H1 (cell line): Measurements from ENCODE around the gene CTAGE4. TPM values are rescaled to one million over a fixed set of nuclear protein-coding genes. Genes with fewer than 3 reads are reported as not detected.
"Not testable (repeated sequence)": the region's sequence is repeated elsewhere in the genome, so short reads cannot be mapped to it uniquely, and the experiment has no call there.

ENCODE experiments used
- CTCF ChIA-PET: fragments of 300-600 bp; sonication (Branson Sonifier 250); formaldehyde crosslinking; loops from one replicate; lab custom pipeline; 2021; ENCODE audit not compliant: partially characterized antibody; lab: Charles Lee
- POLR2A ChIA-PET: fragments of 300-600 bp; sonication (Branson Sonifier 250); formaldehyde crosslinking; loops from one replicate; lab custom pipeline; 2021; ENCODE audit warnings: inconsistent platforms; ENCODE audit not compliant: partially characterized antibody; lab: Charles Lee
- DNase-seq, 2 experiments: peaks; one replicate each; pipeline versions ENCODE4 v3.0.0 to v3.0.0-alpha.2; 2010 to 2022; ENCODE audit warnings: low spot score in 2 of 2, low read depth in 1 of 2, mixed read lengths in 1 of 2
- FAIRE-seq: peaks from 2 replicates; lab custom pipeline; 2011; peaks lifted over from hg19 to GRCh38; lab: Jason Lieb, UNC
- H2AFZ ChIP-seq: 2 replicates; pipeline ENCODE4 v1.8.1; 2012; ENCODE audit warnings: low read length, inconsistent platforms
- H2AK5ac ChIP-seq: 2 replicates; pipeline ENCODE4 v1.6.1; 2013; ENCODE audit warnings: low read depth, low read length
- H2BK120ac ChIP-seq: replicated peaks from 2 replicates; pipeline ENCODE3; 2013; ENCODE audit warnings: low read depth, low read length, inconsistent platforms
- H2BK12ac ChIP-seq: 2 replicates; pipeline ENCODE4 v1.6.1; 2013; ENCODE audit warnings: low read depth, low read length
- H2BK15ac ChIP-seq: 2 replicates; pipeline ENCODE4 v1.6.1; 2013; ENCODE audit warnings: low read length
- H2BK20ac ChIP-seq: 2 replicates; pipeline ENCODE4 v1.6.1; 2013; ENCODE audit warnings: low read length
- H2BK5ac ChIP-seq: 2 replicates; pipeline ENCODE4 v1.6.1; 2013; ENCODE audit warnings: low read depth, low read length
- H3K14ac ChIP-seq: 2 replicates; pipeline ENCODE4 v1.6.1; 2013; ENCODE audit warnings: inconsistent platforms; ENCODE audit not compliant: insufficient read length
- H3K18ac ChIP-seq: 2 replicates; pipeline ENCODE4 v1.6.1; 2013; ENCODE audit warnings: low read length; ENCODE audit errors: extremely low read depth
- H3K23ac ChIP-seq: 2 replicates; pipeline ENCODE4 v1.6.1; 2013; ENCODE audit warnings: inconsistent platforms; ENCODE audit not compliant: insufficient read length
- H3K23me2 ChIP-seq: 2 replicates; pipeline ENCODE4 v1.6.1; 2013; ENCODE audit warnings: low read depth, low read length
- H3K27ac ChIP-seq: 2 replicates; pipeline ENCODE4 v1.6.1; 2011; ENCODE audit warnings: low read depth, low read length, inconsistent platforms
- H3K27me3 ChIP-seq, 4 experiments: replicated peaks in 1 of 4; 1 replicate in 1 of 4; 2 replicates in 3 of 4; pipeline versions ENCODE4 v1.6.1 to v1.8.1; 2011 to 2013; ENCODE audit warnings: low read length in 3 of 4, mild to moderate bottlenecking in 3 of 4, inconsistent platforms in 2 of 4, mixed read lengths in 2 of 4, moderate library complexity in 1 of 4; ENCODE audit not compliant: control insufficient read depth in 3 of 4, insufficient read depth in 3 of 4; ENCODE audit errors: extremely low read depth in 1 of 4
- H3K36me3 ChIP-seq, 4 experiments: 2 replicates each; pipeline versions ENCODE4 v1.6.1 to v1.8.1; 2011 to 2013; ENCODE audit warnings: mild to moderate bottlenecking in 4 of 4, low read length in 3 of 4, moderate library complexity in 2 of 4, control low read depth in 1 of 4, inconsistent platforms in 1 of 4; ENCODE audit not compliant: insufficient read depth in 4 of 4, control insufficient read depth in 2 of 4
- H3K4ac ChIP-seq: replicated peaks from 2 replicates; pipeline ENCODE3; 2013; ENCODE audit warnings: low read length, low read depth, mixed read lengths, inconsistent platforms; ENCODE audit not compliant: insufficient read length
- H3K4me1 ChIP-seq, 4 experiments: replicated peaks in 1 of 4; 1 replicate in 1 of 4; 2 replicates in 3 of 4; pipeline versions ENCODE4 v1.6.1 to v1.8.1; 2011 to 2013; ENCODE audit warnings: low read length in 3 of 4, inconsistent platforms in 2 of 4, mixed read lengths in 1 of 4; ENCODE audit not compliant: insufficient read depth in 4 of 4, control insufficient read depth in 3 of 4
- H3K4me2 ChIP-seq, 2 experiments: 2 replicates each; pipeline versions ENCODE4 v1.6.1 to v1.8.1; 2011 to 2013; ENCODE audit warnings: low read depth in 2 of 2, low read length in 2 of 2, control low read depth in 1 of 2, inconsistent platforms in 1 of 2, mild to moderate bottlenecking in 1 of 2; ENCODE audit not compliant: insufficient read depth in 1 of 2
- H3K4me3 ChIP-seq, 4 experiments: fragments of 200-600, 300-600 bp in 1 of 4; sonication (generic), shearing (Covaris generic), sonication (Bioruptor Twin) in 1 of 4; 2 replicates each; pipeline versions ENCODE4 v1.5.1 to v1.8.1; 2011 to 2016; ENCODE audit warnings: low read length in 4 of 4, low read depth in 3 of 4, control low read depth in 2 of 4, inconsistent platforms in 2 of 4, mild to moderate bottlenecking in 2 of 4, mixed read lengths in 1 of 4, moderate library complexity in 1 of 4; ENCODE audit not compliant: insufficient read depth in 2 of 4; ENCODE audit errors: extremely low read depth in 1 of 4
- H3K56ac ChIP-seq: replicated peaks from 2 replicates; pipeline ENCODE3; 2013; ENCODE audit warnings: low read depth, mild to moderate bottlenecking, mixed read lengths, low read length, inconsistent platforms; ENCODE audit not compliant: insufficient read length
- H3K79me1 ChIP-seq: 2 replicates; pipeline ENCODE4 v1.6.1; 2013; ENCODE audit warnings: low read depth, low read length, control low read depth
- H3K79me2 ChIP-seq, 2 experiments: 2 replicates each; pipeline versions ENCODE4 v1.6.1 to v1.8.1; 2012 to 2013; ENCODE audit warnings: low read length in 2 of 2, mild to moderate bottlenecking in 2 of 2, inconsistent platforms in 1 of 2; ENCODE audit not compliant: insufficient read depth in 2 of 2, control insufficient read depth in 1 of 2
- H3K9ac ChIP-seq, 4 experiments: replicated peaks in 1 of 4; 1 replicate in 1 of 4; 2 replicates in 3 of 4; pipeline versions ENCODE4 v1.6.1 to v1.8.1; 2011 to 2013; ENCODE audit warnings: low read depth in 3 of 4, low read length in 3 of 4, control low read depth in 2 of 4, mild to moderate bottlenecking in 2 of 4, moderate library complexity in 2 of 4, inconsistent platforms in 1 of 4; ENCODE audit errors: extremely low read depth in 1 of 4
- H3K9me3 ChIP-seq, 2 experiments: 2 replicates each; pipeline versions ENCODE4 v1.6.1 to v1.8.1; 2012 to 2013; ENCODE audit warnings: mild to moderate bottlenecking in 2 of 2, moderate library complexity in 2 of 2, control low read depth in 1 of 2, inconsistent platforms in 1 of 2, low read depth in 1 of 2, low read length in 1 of 2, mixed read lengths in 1 of 2; ENCODE audit not compliant: insufficient read depth in 2 of 2
- H4K20me1 ChIP-seq, 2 experiments: replicated peaks in 1 of 2; 2 replicates each; pipeline versions ENCODE3 to v1.8.1; 2011 to 2013; ENCODE audit warnings: inconsistent platforms in 2 of 2, low read length in 2 of 2, mild to moderate bottlenecking in 1 of 2; ENCODE audit not compliant: insufficient read depth in 2 of 2, control insufficient read depth in 1 of 2
- H4K5ac ChIP-seq: 2 replicates; pipeline ENCODE4 v1.6.1; 2013; ENCODE audit warnings: low read length, low read depth, mixed read lengths, inconsistent platforms; ENCODE audit not compliant: insufficient read length
- H4K8ac ChIP-seq: 2 replicates; pipeline ENCODE4 v1.8.0; 2013; ENCODE audit warnings: mild to moderate bottlenecking, moderate library complexity, low read length, inconsistent platforms; ENCODE audit not compliant: insufficient read depth; ENCODE audit errors: extremely low read depth
- H4K91ac ChIP-seq: replicated peaks from 2 replicates; pipeline ENCODE3; 2013; ENCODE audit warnings: low read length, mixed read lengths, inconsistent platforms; ENCODE audit not compliant: insufficient read length
- WGBS, 2 experiments: shearing (Covaris generic) in 1 of 2; methylation state at CpG; one replicate each; pipeline versions ENCODE4 v1.1.6 to v1.1.7; 2013 to 2015; ENCODE audit warnings: low lambda C conversion rate in 2 of 2, mixed read lengths in 2 of 2, inconsistent platforms in 1 of 2, low coverage in 1 of 2, missing lambda C conversion rate in 1 of 2; ENCODE audit not compliant: insufficient replicate concordance in 2 of 2, insufficient coverage in 1 of 2, insufficient read length in 1 of 2; ENCODE audit errors: extremely low coverage in 1 of 2, missing lambda C conversion rate in 1 of 2; 5-methylcytosine and 5-hydroxymethylcytosine counted together
- polyA plus RNA-seq, 7 experiments: library from polyadenylated mRNA; depleted of rRNA in 3 of 7; stranded (reverse) in 5 of 7; unstranded in 2 of 7; fragments of >200 nt in 5 of 7; fragments of 200-250 nt in 2 of 7; gene quantifications; 1 replicate in 5 of 7; 2 replicates in 1 of 7; 4 replicates in 1 of 7; pipeline versions ENCODE4 v1.2.1 to v1.2.3, GENCODE V29; 2011 to 2013; ENCODE audit warnings: missing spikeins in 2 of 7, mixed read lengths in 2 of 7
- total RNA-seq: library from RNA; stranded (reverse); fragmentation: NEBNext Ultra II Directional; extraction: Animal tissue kit (Norgen Biotek cat#: 25700); gene quantifications from 2 replicates; pipeline ENCODE4 v1.2.1, GENCODE V29; 2021

CTAGE4 gene
- total and polyA plus RNA-seq, 2 of the 8 experiments (the other 6 are each of a cell fraction or from before 2014, with no cell fraction given): 2.9 to 10.3 TPM

DNA sequence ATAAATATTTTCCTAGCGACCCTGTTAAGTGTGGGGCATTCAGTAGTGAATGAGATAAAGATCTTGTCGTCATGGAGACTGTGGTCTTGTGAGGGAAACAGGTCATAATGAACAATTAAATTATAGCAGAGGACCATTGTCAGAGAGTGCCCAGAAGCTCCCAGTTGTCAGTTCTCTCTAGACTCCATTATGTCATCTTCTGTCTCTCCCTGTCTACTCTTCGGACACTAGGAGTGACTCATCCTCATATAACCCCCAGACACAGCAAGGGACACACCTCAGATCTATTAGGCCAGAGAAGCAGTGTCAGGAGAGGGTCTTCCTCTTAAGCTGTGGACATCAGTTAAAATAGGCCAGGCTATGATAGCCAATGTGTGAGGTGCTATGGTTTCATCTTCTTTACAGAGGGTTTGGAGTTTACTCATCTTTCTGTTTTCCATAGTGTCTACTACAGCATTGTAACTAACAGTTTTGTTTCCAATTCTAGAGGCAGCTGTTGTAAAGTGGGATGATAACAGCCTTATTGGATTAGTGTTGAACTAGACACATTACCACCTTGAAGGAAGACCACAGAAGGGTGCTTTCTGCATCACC lies 5.4 kb downstream of the CTAGE4 start:
- H3K9ac ChIP-seq, H3K4ac ChIP-seq, H3K9me3 ChIP-seq, H3K27ac ChIP-seq, H3K4me3 ChIP-seq, H2BK120ac ChIP-seq, H4K5ac ChIP-seq, H3K18ac ChIP-seq, POLR2A ChIA-PET, H2AK5ac ChIP-seq, H3K4me2 ChIP-seq, H3K36me3 ChIP-seq, H4K91ac ChIP-seq, H2BK15ac ChIP-seq, H3K23me2 ChIP-seq, CTCF ChIA-PET, H3K4me1 ChIP-seq, H3K23ac ChIP-seq, H3K79me1 ChIP-seq, H2BK12ac ChIP-seq, H2BK20ac ChIP-seq, H3K79me2 ChIP-seq, H3K14ac ChIP-seq, H3K27me3 ChIP-seq, DNase-seq, H2BK5ac ChIP-seq, H2AFZ ChIP-seq, FAIRE-seq, H3K56ac ChIP-seq, H4K20me1 ChIP-seq, H4K8ac ChIP-seq: not testable (repeated sequence)
- no CpG with 5 or more reads among the region's 3 CpGs for WGBS, 2 experiments

DNA sequence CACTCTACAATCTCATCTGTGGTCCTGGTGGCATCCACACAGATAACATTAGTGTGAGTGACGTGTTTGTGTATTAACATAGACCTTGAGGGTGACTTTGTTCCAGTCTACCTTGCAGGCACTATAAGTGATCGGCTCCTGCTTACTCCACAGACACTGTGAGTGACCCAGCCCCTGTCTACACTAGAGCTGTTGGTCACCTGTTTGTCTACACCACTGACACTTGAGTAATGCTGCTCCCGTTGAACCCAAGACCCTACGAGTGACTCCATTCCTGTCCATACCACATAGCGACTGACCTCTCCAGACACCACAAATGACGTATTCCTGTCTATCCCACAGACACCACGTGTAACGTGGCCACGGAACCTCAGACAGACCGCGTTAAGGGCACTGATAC lies 10.5 kb downstream of the CTAGE4 start:
- H3K4me3 ChIP-seq, H3K36me3 ChIP-seq, H3K27ac ChIP-seq, H3K23me2 ChIP-seq, DNase-seq, H2BK12ac ChIP-seq, H4K8ac ChIP-seq, H3K4ac ChIP-seq, H2AK5ac ChIP-seq, H2BK5ac ChIP-seq, H4K5ac ChIP-seq, H3K79me2 ChIP-seq, H3K23ac ChIP-seq, H3K9ac ChIP-seq, H2AFZ ChIP-seq, H2BK15ac ChIP-seq, FAIRE-seq, H3K9me3 ChIP-seq, H3K79me1 ChIP-seq, H3K27me3 ChIP-seq, H3K4me2 ChIP-seq, H3K18ac ChIP-seq, H3K4me1 ChIP-seq, H4K20me1 ChIP-seq, H2BK120ac ChIP-seq, H2BK20ac ChIP-seq, H4K91ac ChIP-seq, CTCF ChIA-PET, POLR2A ChIA-PET, H3K14ac ChIP-seq, H3K56ac ChIP-seq: not testable (repeated sequence)
- no CpG with 5 or more reads among the region's 11 CpGs for WGBS, 2 experiments
